Gastroesophageal sphincter (tissue), 3 donors: Measurements from ENCODE around the gene DPYD.

Experiments used
- CTCF ChIP-seq, 4 experiments: fragments of 200-600 bp in 2 of 4; fragments of 450-650 bp in 2 of 4; sonication (generic) in 1 of 4; IDR thresholded peaks; one replicate each; pipeline ENCODE4 v1.5.1; 2017 to 2019; ENCODE audit warnings: antibody characterized with exemption in 4 of 4, mild to moderate bottlenecking in 2 of 4, moderate library complexity in 2 of 4
- EP300 ChIP-seq: sonication (generic); formaldehyde crosslinking; IDR thresholded peaks from one replicate; pipeline ENCODE4 v1.6.1; 2017; ENCODE audit warnings: antibody characterized with exemption, mild to moderate bottlenecking
- POLR2A ChIP-seq, 2 donors: fragments of 450-650 bp; IDR thresholded peaks; one replicate each; pipeline ENCODE4 v1.6.1; 2017; ENCODE audit warnings: antibody characterized with exemption in 2 of 2, mild to moderate bottlenecking in 2 of 2, moderate library complexity in 1 of 2

DNA sequence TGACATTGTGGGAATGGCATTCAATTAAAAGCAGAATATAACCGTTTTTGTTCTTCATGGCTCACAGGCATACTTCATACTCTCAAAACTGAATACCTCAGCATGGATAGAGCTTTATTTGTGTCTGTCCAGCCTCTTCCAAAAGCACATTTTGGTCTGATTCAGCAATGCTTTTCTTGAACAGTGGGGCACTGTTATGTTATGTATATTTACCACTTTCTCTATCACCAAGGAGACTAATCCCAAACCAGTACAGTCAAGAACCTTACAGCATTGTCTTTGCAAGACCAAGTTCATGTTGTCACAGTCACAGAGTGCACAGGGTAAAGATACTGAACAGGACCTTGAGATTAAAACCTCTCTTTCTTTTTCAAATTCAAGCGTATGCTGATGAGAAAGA, 616.5 kb downstream of the DPYD start:
- TF ChIP-seq CTCF (IDR thresholded peaks at IDR 0.05) (no peak), POLR2A (IDR thresholded peaks at IDR 0.05) (no peak), EP300 (no peak)
